NCI-H510A treated with DMSO at 0.1 percent for 48 hours (cell line): ENCODE results near the gene BCAR3.

Source experiments
- DNase-seq: peaks from one replicate; lab custom pipeline; 2025; lab: John Stamatoyannopoulos, UW

The BCAR3 gene

DNA sequence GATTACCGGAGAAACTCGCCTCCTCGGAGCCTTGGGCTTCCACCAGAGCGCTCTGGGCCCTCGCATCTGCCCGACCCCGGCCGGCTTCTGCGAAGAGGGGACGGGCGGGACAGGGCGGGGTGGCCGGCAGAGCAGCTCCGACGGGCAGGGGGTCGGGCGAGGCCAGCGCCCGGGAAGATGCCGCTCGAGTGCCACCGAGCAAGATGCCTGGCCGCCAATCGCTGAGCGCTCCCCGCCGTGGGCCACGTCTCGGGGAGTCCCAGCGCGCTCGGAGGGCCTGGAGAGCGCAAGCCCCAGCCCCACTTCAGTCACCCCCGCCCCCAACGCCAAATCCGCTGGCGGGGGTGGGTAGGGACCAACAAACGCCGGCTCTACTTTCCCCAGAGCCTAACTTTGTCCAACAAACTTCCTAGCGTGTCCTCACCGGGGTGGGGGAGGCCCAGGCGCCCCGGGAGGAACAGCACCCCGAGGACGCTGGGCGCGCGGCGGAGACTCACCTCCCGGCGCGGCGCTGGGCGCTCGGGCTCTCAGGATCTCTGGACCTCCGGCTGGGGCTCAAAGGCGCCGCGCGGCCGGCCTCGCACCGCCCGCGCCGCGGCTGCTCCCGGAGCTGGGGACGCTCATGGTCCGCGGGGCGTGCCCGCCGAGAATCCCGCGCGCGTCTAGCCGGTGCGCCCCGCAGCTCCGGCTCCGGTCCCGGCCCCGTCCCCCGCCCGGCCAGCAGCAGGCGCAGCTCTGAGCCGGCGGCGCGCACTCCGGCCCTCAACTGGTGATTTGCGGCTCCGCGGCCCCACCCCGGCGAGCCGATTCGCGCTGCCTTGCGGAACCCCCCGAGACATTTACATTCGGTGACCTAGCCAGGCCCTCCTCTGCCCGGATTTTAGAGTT, at the start of gene BCAR3:
TSS of gene BCAR3 (minus strand) at position 737 of the 888 bp plus-strand sequence. CDS start 6,907 bp downstream, outside the sequence.
- DNase-seq: no peak

DNA sequence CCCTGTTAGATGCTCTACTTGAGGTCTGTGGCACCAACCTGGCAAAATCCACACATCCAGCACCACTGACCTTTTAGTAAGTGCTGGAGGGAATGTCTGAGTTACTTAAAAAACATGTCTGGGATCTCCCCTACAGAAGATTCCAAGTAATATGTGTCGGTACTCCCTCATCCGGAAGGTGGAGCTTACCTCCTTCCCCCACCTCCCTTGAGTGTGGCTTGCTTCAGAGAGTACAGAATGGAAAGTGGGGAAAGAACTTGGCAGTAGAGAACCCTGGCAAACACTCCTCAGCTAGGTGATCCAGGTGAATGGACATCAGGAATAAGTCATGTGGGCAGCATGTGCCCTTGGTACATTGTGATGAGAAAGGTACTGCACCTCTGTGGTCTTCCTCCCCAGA, 49.0 kb upstream of the BCAR3 start:
- DNase-seq: no peak

DNA sequence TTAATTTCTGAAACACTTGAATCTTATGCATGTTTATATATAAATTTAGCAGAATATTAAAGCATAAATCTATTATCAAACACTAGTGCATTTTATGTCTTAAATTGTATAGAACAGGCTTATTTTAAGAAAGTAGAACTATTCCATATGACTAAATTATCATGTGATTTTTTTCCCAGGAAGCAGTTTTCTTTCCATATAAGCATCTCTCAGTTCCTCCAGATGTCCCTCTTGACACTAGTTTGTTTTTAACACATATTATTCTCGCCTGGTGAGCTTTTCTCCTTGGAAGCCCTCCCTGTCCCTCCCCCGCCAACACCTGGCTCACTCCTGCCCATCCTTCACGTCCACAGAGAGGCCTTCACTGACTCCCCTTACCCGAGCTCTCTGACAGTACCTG, 48.3 kb upstream of the BCAR3 start:
- no peak for DNase-seq

DNA sequence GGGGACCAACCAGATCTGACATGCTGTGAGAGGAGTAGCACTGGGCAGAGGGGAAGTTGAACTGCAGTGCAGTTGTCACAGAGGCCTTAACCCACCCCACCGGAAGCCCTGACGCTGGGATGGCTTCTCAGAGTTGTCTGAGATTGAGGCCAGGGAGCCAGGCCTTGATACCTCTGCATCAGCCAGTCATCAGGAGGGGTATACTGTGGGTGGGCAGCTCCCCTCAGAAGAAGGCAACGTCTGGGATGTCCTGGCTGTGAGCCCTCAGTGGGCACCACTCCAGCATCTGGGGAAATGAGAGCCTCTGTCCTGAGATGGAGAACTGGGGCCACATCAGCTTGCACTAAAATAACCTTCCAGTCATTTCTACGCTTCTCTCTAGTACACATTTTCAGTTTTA, 47.9 kb upstream of the BCAR3 start:
- DNase-seq: no peak

DNA sequence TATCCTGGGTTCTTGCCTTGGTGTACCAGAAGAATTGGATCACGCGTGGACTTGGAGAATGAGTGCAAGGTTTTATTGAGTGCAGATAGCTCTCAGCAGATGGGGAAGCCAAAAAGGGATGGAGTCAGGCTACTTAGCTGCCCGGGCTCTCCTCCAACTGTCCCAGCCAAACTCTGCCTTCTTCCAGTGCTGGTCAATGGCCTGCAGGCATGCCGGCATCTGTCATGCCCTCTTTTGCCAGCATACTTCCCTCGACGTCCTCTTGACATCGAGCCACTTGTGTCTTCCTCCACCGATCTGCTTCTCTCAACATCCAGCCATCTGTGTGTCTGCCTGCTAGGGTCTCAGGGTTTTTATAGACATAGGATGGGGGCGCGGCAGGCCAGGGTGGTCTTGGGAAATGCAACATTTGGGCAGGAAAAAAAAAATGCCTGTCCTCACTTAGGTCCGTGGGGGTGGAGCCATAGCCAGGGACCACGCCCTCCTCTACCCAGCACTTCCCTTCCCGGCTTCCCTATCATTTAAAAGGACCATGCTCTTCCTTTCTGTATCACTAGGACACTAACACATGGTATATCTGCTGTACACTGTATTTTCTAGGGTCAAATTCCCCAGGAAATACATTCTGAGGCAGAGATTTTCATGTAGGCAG, 47.0 kb upstream of the BCAR3 start:
- no peak for DNase-seq

DNA sequence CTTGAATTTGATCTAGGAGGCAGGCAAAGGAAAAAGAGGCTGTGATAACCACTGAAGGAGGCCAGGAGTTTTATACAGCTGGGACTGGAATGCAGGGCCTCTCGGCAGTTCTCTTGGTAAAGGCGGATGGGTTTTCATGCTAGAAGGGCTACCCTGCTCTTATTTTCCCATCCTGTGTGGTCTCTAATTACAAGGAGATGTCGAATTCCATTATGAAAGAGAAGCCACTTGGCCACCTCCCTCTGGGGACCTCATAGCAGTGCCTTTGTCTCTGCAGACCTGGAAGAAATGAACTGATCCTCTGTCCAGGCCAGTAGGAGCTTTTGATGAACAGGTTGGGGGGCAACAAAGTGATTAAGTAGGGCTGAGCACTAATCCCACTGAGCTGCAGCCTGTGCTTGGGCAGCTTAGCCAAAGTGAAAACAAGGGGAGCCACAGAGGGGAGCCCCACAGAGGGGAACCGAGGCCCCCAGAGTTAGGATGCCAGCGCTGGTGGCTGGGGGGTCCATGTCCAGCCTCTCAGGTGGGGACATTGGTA, 42.2 kb upstream of the BCAR3 start:
- DNase-seq: no peak

DNA sequence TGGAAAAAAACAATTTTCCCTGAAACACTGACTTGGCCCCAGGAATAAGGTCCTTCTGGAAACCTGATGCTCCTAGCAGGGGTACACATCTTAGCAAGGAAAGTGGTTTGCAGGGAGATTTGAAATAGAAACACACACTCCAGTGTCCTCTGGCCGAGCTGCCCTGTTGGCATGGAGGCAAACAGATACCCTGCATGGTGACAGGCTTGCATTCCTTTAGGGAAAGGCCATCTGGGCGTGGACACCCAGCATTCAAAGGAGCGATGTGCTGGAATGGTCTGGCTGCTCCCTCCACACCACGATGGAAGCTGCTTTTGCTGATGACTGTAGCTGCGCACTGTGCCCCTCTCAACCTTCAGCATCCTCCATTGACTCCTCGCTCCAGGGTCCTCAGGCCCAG, 41.5 kb upstream of the BCAR3 start:
- DNase-seq: no peak

DNA sequence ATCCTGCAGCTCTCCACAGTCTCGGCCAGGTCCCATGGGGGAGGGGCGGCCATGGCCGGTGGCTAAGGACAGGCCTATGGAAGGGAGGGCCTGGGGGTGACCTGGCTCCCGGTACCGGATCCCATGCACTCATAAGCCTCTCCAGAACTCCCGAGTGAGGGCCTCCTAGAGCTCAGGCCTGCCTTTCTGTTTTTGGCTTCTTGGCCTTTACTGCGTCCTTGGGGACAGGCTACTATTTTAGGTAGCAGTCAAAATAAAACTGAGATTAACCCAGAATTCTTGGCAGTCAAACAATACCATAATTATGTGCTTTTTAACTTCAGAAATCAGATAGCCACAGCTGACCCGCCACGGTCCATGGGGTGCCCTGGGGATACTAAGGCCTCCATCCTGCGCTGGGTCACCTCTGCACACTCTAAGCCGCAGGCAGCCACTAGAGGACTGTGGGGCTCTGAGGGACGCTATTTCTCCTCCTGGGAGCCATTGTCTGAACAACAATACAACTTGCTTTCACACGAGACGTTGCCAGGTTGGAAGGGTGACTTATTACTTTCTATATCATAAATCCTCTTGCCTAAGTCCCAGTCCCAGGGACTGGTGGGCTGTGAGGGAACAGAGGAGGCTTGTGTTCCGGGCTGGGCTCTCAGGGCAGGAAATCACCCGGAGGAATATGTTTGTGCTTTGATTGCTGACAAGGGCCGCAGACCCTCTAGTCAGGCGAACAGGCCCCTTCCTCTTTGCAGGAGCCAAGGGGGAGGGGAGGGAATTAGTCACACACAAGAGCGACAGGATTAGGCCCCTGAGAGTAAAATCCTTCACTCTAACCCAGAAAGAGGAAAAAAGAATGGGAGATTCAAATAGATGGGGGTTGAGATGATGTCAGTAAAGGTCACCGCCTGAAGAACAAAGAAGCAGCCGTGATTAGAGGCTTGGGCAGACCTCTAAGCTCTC, 40.7 kb upstream of the BCAR3 start:
- DNase-seq: no peak

DNA sequence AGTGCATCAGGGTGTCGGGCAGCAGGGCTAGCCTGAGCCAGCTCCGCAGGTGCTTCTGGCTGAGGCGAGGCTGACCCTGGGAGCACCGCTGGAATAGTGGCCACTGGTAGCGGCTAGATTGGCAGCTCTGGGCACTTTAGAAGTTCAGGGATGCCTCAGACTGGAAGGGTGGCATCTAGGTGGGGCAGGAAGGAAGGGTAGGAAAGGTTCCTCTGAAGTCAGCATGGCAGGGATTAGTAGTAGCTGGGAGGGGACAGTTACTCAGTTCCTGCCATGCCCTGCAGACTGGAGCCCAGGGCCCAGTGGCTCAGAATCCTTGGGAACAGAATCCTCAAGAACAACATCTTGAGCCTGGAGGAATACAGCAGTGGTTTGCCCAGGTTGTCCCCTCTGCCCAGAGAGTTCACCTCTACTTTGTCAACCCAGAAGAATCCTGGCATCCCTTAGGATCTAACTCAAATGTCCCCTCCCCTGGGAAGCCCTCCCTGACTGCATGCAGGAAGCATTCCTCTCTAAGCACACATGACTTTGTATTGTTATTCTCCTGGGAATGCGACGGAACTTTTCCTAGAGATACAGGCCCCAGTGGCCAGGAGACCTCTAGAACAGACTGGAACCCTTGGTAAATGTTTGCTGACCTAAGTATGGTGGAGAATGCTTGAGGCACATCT, 39.5 kb upstream of the BCAR3 start:
- DNase-seq: no peak

DNA sequence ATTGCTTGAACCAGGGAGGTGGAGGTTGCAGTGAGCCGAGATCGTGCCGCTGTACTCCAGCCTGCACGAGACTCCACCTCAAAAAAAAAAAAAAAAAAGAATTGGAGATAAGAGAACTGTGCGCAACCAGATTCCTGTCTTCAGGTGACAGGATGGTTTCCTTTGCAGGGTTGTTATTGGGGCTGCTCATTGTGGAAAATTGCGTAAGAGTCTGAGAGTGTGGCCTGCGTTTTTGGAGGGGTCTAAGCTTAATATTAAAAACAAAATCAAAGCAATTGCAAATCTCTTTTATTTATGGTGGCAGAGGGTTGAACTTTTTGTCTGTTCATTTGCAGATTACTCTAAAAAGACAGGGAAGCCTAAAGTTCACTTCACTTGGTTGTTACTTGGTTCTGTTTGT, 36.0 kb upstream of the BCAR3 start:
- DNase-seq: no peak

DNA sequence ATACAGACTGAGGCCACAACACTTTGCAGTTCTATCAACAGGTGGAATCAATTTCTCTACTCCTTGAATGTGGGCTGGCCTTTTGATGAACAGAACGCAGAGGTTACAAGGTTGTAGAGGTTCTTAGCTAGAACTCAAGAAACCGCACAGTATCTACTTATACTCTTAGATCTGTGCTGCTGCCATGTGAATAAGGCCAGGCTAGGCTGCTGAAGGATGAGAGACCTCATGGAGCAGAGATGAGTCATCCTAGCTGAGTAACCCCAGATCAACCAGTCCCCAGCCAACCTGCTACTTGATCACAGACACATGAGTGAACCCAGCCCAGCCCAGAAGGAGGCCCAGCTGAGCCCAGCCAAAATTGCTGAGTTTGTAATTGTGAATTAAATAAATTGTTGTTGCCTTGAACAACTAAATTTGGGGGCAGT, 35.3 kb upstream of the BCAR3 start:
- peak; percentile 55 for DNase-seq

DNA sequence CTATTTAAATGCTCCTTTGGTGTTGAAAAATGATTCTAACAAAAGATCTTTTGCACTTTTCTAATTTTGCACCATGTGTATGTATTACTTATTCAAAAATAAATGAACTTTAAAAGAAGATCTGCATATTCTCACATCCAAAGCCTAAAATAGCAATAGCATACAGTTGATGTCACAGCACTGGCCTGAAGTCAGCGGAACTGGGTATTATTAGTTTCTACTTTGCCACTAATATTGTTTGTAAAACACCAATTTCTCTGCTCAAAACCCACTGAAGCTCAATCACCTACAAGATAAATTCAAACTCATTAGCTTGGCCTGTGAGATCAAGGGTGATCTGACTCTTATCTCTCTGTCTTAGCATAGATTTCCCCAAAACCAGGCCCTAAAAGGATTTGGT, 34.5 kb upstream of the BCAR3 start:
- DNase-seq: no peak

DNA sequence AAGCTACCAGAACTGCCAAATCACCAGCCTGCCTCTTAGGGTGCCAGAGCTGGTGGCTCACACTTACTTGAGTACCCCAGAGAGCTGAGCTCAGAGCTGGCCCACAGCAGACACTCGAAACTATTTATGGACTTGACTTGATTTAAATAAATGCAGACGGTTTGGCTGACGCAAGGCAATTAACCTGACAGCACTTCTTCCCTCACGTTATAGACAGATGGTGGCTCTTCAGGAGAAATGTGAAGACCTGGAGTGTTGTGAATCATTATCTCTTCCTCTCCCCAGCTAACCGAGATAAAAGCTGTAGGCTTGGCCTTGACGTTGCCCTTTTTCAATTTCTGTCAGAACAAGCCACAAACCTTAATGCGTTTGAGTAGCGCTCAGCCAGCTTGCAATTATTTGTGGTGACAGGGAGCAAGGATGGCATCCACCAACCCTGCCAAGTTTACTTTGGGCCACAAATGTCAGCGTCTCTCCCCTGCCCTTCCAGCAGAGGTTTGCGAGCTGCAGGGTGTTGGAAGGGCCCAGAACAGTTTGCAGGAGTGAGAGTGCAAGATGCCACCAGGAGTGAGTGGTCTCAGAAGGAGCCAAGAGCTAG, 34.0 kb upstream of the BCAR3 start:
- DNase-seq: peak; percentile 96

DNA sequence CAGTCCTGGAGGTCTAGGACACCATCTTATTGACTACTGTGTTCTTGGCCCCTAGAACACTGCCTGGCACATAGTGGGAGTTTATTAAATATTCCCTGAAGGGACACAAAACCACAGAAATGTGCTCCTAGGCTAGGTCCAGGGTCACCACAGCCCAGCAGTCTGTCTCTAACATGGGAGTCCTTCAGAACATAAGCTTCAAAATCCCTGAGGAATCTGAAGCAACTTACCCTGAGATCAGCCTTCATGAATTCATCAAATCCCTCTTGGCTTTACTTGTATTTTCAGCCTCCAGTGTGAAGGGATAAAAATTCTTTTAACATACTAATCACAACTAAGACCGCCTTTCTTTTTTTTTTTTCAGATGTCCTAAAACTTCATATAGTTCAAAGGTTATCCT, 32.7 kb upstream of the BCAR3 start:
- no peak for DNase-seq

DNA sequence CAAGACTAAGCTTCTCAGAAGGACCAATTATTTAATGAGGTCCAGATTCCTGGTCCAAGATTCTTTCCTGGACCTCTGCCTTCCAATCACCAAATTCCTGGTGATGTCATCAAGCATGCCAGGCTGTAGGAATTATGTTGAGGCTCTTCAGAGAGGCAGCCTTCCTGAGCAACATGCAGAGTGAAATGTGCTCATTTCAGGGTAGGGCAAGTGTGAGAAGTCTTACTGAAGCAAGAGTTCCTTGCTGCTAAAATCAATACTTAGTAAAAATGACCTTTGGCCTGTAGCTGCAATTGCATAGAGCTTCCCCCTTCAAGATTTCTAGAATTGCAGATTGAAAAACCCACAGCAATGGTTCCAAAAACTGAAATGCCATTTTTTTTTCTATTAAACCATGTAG, 31.7 kb upstream of the BCAR3 start:
- DNase-seq: no peak

DNA sequence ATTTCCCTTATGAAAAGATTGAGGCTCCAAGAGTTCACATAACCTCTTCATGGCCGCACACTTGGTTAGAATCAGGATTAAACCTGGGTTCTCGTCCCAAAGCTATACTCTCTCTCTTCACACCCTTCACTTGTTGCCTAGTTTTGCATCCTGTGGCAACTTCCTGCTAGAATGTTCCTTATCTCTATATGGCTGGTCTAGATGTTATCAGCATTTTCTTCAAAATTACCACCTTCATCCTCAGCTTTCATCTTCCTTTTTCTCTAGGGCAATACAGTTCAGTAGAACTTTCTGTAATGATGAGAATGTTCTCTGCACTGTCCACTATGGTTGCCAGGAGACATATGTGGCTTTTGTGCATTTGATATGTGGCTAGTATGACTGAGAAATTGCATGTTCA, 31.1 kb upstream of the BCAR3 start:
- no peak for DNase-seq

DNA sequence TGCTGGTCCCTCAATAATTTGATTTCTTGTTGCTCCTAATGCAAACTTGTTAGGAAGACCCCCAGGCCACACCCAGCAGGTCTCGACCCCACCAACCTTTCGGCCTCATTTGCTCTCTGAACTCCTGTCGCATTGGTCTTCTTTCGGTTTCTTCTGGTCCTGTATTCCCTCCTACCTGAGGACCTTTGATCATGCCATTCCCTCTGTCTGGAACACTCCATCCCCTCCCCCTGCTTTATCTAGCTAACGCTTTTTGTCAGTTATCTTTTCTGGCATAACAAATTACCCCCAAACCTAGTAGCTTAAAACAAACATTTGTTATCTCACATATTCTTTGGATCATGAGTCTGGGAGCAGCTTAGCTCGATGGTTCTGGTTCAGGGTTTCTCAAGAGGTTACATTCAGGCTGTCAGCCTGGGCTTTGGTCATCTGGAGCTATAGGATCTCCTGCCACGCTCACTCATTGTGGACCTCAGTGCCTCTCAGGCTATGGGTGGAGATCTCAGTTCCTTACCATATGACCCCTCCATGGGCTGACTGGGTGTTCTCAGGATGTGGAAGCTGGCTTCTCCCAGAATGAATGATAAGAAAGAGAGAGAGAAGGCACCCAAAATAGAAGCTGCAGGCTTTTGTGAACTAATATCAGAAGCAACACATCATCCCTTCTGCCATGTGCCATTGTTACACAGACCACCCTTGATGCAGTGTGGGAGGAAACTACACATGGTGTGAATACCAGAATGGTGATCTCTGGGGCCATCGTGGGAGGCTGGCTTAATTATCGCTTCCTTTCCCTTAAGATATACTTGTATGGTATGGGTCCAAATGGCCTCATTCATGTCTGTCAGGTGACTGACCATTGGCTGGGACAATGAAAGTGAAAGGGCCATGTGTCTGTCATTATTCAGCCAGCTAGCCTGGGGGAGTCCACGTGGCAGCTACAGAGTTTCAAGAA, 29.1 kb upstream of the BCAR3 start:
- no peak for DNase-seq

DNA sequence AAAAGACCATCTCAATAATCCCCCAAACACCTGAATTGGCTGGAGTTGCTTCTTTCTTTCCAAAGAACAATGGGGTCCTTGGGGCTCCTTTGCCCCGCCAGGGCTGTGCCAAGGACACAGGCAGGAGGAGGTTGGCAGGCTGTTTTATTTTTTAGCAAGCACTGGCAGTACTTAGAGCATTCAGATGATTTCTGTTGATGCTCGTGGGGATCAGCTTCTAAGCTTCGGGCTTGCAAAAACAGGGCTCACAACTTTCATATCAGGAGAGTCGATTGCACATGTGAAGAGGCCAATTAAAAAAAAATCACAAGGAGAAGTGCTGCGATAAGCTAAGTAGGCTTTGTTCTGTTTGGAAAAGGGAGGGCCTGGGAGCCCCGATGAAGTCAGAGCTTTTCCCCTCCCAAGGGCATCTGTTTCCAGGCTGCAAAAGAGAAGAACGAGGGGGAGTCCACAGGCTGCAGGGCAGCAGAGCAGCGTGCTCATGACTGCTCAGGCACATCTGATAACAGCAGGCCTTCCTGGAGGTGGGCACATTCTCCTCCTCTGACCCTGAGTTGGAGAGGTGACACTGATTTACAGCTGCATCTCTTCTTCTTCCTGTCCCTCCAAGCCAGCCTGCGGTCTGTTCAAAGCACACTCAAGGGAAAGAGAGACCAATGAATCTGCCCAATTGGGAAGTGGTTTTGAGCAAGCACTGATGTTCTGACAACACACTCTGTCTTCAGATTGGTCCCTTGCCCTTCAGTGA, 27.3 kb upstream of the BCAR3 start:
- peak; percentile 99 for DNase-seq

DNA sequence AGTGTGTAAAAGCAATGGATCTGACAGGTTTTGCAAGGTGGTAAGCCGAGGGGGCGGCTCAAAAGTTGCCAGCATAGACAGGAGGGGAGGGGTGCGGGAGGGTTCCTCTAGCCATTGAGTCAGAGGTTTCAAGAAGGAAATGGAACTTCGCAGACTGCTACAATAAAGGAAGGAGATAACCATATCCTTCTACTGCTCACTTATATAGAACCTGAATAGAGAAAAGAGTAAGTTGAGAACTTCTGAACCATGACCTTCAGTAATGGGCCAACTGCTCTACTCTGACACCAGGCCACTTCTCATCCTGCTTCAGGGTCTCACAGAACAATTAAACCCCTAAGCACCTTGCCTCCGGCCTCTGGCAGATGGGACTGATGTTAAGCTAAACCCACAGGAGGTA, 26.3 kb upstream of the BCAR3 start:
- DNase-seq: no peak
